Type B pancreatic cell (in vitro differentiated cells): Measurements from ENCODE around the gene ALPP. TPM values are rescaled to one million over a fixed set of nuclear protein-coding genes. Genes with fewer than 3 reads are reported as not detected.

ENCODE experiments used
- DNase-seq: peaks from one replicate; pipeline ENCODE4 v3.0.0; 2021; ENCODE audit warnings: mixed read lengths; ENCODE audit not compliant: unreplicated experiment; ENCODE audit errors: extremely low spot score
- H3K27ac Mint-ChIP-seq: 2 replicates; pipeline ENCODE4 v1.8.0; 2021; ENCODE audit warnings: mild to moderate bottlenecking, mixed read lengths
- H3K27me3 Mint-ChIP-seq: 2 replicates; pipeline ENCODE4 v1.8.0; 2021; ENCODE audit warnings: mixed read lengths
- H3K36me3 Mint-ChIP-seq: 2 replicates; pipeline ENCODE4 v1.8.0; 2021; ENCODE audit warnings: mixed read lengths
- H3K4me1 Mint-ChIP-seq: one replicate; pipeline ENCODE4 v1.8.0; 2021; ENCODE audit warnings: mixed read lengths; ENCODE audit not compliant: unreplicated experiment
- H3K4me3 Mint-ChIP-seq: 2 replicates; pipeline ENCODE4 v1.8.0; 2021; ENCODE audit warnings: mild to moderate bottlenecking, mixed read lengths
- H3K9me3 Mint-ChIP-seq: 2 replicates; pipeline ENCODE4 v1.8.0; 2021; ENCODE audit warnings: mixed read lengths
- CTCF ChIP-seq: fragments of 200-600 bp; sonication (generic); conservative IDR thresholded peaks from 2 replicates; pipeline ENCODE4 v1.5.0; 2021; ENCODE audit warnings: antibody characterized with exemption, mild to moderate bottlenecking
- total RNA-seq: library from RNA; stranded (reverse); gene quantifications from 2 replicates; pipeline ENCODE4 v1.2.1, GENCODE V29; 2021; ENCODE audit warnings: low replicate concordance

ALPP gene
- total RNA-seq, 1 donor from 2014 or later, result 0.27 TPM

- peaks cover 66% of the 10 kb centered on the region for H3K27me3 Mint-ChIP-seq
- no peaks in the 10 kb centered on the region for H3K36me3 Mint-ChIP-seq
- no peak for DNase-seq
- H3K4me3 Mint-ChIP-seq, result no peak overlapping the region
- no peaks in the 10 kb centered on the region for H3K4me1 Mint-ChIP-seq
- no peaks in the 10 kb centered on the region for H3K9me3 Mint-ChIP-seq
- no peak for TF ChIP-seq CTCF
- no peak overlapping the region for H3K27ac Mint-ChIP-seq
Measured at GRCh38 chr2:232412986-232413385, 34.4 kb downstream of the ALPP start.

GRCh38 chr2:232415138-232415690 lies 36.7 kb downstream of the ALPP start:
- TF ChIP-seq CTCF, result no peak
- peaks cover 86% of the 10 kb centered on the region for H3K27me3 Mint-ChIP-seq
- peaks cover 4% of the 10 kb centered on the region for H3K4me1 Mint-ChIP-seq
- no peak overlapping the region for H3K27ac Mint-ChIP-seq
- H3K4me3 Mint-ChIP-seq, result no peak overlapping the region
- DNase-seq, result no peak
- no peaks in the 10 kb centered on the region for H3K36me3 Mint-ChIP-seq
- H3K9me3 Mint-ChIP-seq, result no peaks in the 10 kb centered on the region

- no peaks in the 10 kb centered on the region for H3K9me3 Mint-ChIP-seq
- peaks cover 4% of the 10 kb centered on the region for H3K4me1 Mint-ChIP-seq
- H3K27ac Mint-ChIP-seq, result no peak overlapping the region
- TF ChIP-seq CTCF, result no peak
- peaks cover 85% of the 10 kb centered on the region for H3K27me3 Mint-ChIP-seq
- H3K4me3 Mint-ChIP-seq, result no peak overlapping the region
- no peak for DNase-seq
- H3K36me3 Mint-ChIP-seq, result no peaks in the 10 kb centered on the region
Measured at GRCh38 chr2:232415736-232416520, 37.4 kb downstream of the ALPP start.

DNA sequence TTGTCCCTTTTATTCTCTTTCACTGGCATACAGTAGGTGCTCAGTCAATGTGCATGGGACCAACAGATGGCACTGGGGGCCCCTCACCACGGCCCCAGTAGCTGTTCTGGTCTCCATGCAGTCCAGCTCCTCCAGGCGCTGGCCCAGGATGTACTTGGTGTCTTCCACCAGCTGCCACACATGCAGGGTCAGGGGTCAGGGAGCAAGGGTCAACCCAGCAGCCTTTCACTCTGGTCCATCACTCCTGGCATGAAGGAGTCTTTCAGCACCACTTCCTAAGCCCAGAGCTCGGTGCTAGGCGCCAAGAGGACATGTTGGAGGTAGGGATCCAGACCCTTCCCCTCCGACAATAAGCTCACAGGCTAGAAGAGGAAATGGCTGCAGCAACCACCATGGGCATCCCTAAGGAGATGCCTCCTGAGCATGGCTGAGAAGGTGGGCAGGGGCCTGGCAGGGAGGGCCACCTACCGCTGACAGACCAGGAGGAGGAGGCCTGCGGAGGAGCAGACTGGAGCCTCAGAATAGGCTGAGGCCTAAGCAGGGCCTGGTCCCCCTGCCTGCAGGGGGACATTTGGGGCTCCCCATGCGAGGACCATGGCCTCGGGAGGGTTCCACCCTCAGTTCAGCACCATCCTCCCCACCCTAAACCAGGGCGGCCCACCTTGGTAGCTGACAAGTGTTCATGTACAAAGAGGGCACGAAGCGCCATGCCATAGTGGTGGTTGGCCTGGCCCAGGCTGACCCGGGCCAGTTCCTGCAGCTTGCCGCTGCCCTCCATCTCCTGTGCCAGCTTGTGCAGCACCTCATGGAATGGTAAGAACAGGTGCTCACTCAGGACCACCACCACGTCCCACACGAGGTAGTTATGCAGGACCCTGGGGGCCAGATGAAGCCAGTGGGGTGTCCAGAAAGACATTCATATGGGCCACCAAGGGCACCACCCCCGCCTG lies 38.2 kb downstream of the ALPP start:
- DNase-seq, result no peak
- peaks cover 86% of the 10 kb centered on the region for H3K27me3 Mint-ChIP-seq
- no peak overlapping the region for H3K27ac Mint-ChIP-seq
- H3K36me3 Mint-ChIP-seq, result peaks cover 1% of the 10 kb centered on the region
- no peak for TF ChIP-seq CTCF
- H3K4me3 Mint-ChIP-seq, result no peak overlapping the region
- no peaks in the 10 kb centered on the region for H3K9me3 Mint-ChIP-seq
- peaks cover 4% of the 10 kb centered on the region for H3K4me1 Mint-ChIP-seq

DNA sequence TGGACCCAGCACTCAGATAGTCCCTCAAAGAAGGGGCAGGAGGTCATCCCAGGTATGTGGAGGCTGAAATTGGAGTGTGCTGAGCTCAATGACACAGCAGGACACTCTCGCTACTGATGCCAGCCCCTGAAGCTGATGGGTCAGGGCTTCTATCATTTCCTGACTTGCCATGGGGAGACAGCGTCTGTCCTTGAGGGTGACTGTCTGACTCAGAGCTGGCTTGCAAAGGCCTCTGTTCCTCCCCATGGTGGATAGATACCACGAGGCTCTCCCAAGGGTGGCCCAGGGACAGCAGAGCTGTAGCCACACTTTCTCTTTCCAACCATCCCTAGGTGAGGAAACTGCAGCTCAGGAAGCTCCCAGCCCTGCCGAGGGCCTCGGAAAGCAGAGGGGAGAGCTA lies 38.9 kb downstream of the ALPP start:
- H3K9me3 Mint-ChIP-seq, result no peaks in the 10 kb centered on the region

More for the DNA sequence above, 38.9 kb downstream of the ALPP start:
- H3K27ac Mint-ChIP-seq, result no peak overlapping the region
- peaks cover 87% of the 10 kb centered on the region for H3K27me3 Mint-ChIP-seq
- no peak for TF ChIP-seq CTCF
- H3K4me1 Mint-ChIP-seq, result peaks cover 4% of the 10 kb centered on the region
- no peak overlapping the region for H3K4me3 Mint-ChIP-seq
- DNase-seq, result no peak
- peaks cover 5% of the 10 kb centered on the region for H3K36me3 Mint-ChIP-seq
